ENCODE data around the gene CRLF1.
A peak's percentile ranks its signal among the peaks of the same experiment; 100 is the strongest.

CRLF1 gene

DNA sequence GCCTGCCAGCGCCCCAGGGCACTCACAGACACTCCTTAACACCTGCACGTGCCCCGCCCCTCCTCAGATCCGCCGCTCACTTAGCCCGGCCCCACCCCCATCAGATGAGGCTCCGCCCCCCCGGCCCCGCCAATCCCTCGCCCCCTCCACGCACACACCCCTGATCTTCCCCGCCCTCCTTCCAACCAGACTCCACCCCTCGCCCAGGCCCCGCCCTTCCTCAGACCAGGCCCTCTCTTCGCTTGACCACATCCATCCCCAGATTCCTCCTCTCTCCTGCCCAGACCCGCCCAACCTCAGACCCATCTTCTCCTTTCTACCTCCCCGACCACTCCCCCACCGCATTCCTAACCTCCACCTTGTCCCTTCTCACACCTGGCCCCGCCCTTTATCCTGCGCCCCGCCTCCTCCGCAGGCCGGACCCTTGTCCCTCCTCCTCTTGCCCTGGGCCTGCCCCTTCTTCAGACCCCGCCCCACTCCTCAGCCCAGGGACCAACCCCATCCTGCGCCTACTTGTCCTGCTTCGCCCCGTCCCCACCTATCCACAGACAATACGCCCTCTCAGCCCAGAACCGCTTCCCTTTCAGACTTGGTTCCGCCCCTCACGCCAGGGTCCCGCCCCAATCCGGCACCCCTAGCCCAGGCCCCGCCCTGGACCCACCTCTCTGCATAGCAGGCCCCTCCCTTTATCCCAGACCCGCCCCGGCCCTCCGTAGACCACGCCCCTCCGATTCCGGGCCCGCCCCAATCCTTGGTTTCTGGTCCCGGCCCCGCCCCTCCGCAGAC lies 29.8 kb upstream of the CRLF1 start:
- no peak overlapping the region for H3K4me3 ChIP-seq (ENCODE audit: insufficient read depth, low read length, poor library complexity, severe bottlenecking)
- TF ChIP-seq, protein P1, sequence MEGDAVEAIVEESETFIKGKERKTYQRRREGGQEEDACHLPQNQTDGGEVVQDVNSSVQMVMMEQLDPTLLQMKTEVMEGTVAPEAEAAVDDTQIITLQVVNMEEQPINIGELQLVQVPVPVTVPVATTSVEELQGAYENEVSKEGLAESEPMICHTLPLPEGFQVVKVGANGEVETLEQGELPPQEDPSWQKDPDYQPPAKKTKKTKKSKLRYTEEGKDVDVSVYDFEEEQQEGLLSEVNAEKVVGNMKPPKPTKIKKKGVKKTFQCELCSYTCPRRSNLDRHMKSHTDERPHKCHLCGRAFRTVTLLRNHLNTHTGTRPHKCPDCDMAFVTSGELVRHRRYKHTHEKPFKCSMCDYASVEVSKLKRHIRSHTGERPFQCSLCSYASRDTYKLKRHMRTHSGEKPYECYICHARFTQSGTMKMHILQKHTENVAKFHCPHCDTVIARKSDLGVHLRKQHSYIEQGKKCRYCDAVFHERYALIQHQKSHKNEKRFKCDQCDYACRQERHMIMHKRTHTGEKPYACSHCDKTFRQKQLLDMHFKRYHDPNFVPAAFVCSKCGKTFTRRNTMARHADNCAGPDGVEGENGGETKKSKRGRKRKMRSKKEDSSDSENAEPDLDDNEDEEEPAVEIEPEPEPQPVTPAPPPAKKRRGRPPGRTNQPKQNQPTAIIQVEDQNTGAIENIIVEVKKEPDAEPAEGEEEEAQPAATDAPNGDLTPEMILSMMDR (IDR thresholded peaks at IDR 0.05; ENCODE audit: insufficient read depth, low read length, poor library complexity, severe bottlenecking), result no peak
- no peak for TF ChIP-seq EZH2phosphoT487 (conservative IDR thresholded peaks at IDR 0.05; ENCODE audit: low read length)
- H3K4me2 ChIP-seq (ENCODE audit: low read depth, low read length, poor library complexity, severe bottlenecking), result peak overlapping the region; percentile 16
- H3K79me2 ChIP-seq (ENCODE audit: insufficient read depth, low read length), result no peaks in the 10 kb centered on the region
- H3F3A ChIP-seq (ENCODE audit: insufficient read depth), result no peaks in the 10 kb centered on the region
- H3K9me3 ChIP-seq (ENCODE audit: insufficient read depth, low read length), result no peaks in the 10 kb centered on the region
- no peaks in the 10 kb centered on the region for H3K27me3 ChIP-seq (ENCODE audit: low read length)
- no peaks in the 10 kb centered on the region for H3K36me3 ChIP-seq (ENCODE audit: low read length)
- no peak overlapping the region for H3K9ac ChIP-seq (ENCODE audit: low read length)
- no peak overlapping the region for H3K27ac ChIP-seq (ENCODE audit: low read depth, low read length)
- no peak overlapping the region for H2AFZ ChIP-seq (ENCODE audit: low read depth, low read length, severe bottlenecking)
- no peaks in the 10 kb centered on the region for H4K20me1 ChIP-seq (ENCODE audit: low read depth, low read length)
- no peaks in the 10 kb centered on the region for H3K9me2 ChIP-seq (replicated peaks; ENCODE audit: insufficient read depth, low read length)

GRCh38 chr19:18635831-18636182 lies 29.2 kb upstream of the CRLF1 start:
- H3K27ac ChIP-seq (ENCODE audit: low read depth, low read length), result no peak overlapping the region
- H3K4me2 ChIP-seq (ENCODE audit: low read depth, low read length, poor library complexity, severe bottlenecking), result no peak overlapping the region

DNA sequence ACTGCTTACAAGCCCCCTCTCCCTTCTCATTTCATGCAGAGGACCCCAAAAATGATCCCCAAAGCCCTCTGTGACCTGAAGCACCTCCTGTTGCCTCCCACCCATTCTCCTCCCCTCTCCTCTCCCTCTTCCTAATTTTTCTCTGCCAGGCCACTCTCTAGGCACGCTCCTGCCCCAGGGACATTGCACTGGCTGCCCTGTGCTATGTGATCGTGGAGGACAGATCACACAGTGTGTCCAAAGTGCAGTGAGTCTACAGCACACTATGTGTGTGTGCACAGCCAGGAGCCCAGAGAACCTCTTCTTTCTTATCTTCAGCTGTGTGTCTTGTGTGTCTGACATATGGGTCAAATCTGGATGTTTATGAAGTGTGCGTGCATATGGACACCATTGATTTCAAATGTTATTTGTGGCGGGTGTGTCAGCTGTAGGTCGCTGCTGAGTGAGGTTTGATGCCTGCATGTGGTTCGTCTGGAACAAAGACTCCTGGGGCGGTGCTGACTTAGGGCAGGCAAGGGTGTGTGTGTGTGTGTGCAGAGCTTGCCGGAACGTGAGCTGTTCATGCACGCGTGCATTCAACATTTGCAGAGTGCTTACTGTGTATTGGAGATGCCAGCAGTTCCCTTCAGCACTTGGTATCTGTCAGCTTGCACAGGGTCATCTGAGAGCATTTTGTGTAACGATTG lies 28.2 kb upstream of the CRLF1 start:
- H3K9me3 ChIP-seq (ENCODE audit: insufficient read depth, low read length), result no peaks in the 10 kb centered on the region
- TF ChIP-seq, protein P1 (IDR thresholded peaks at IDR 0.05; ENCODE audit: insufficient read depth, low read length, poor library complexity, severe bottlenecking), result no peak
- TF ChIP-seq EZH2phosphoT487 (conservative IDR thresholded peaks at IDR 0.05; ENCODE audit: low read length), result no peak
- no peak overlapping the region for H3K27ac ChIP-seq (ENCODE audit: low read depth, low read length)
- H3K9me2 ChIP-seq (replicated peaks; ENCODE audit: insufficient read depth, low read length), result no peaks in the 10 kb centered on the region
- no peak overlapping the region for H2AFZ ChIP-seq (ENCODE audit: low read depth, low read length, severe bottlenecking)
- no peak overlapping the region for H3K4me3 ChIP-seq (ENCODE audit: insufficient read depth, low read length, poor library complexity, severe bottlenecking)
- H3K9ac ChIP-seq (ENCODE audit: low read length), result no peak overlapping the region
- no peak overlapping the region for H3K4me2 ChIP-seq (ENCODE audit: low read depth, low read length, poor library complexity, severe bottlenecking)
- H4K20me1 ChIP-seq (ENCODE audit: low read depth, low read length), result no peaks in the 10 kb centered on the region
- H3K36me3 ChIP-seq (ENCODE audit: low read length), result no peaks in the 10 kb centered on the region
- H3K27me3 ChIP-seq (ENCODE audit: low read length), result no peaks in the 10 kb centered on the region
- no peaks in the 10 kb centered on the region for H3K79me2 ChIP-seq (ENCODE audit: insufficient read depth, low read length)
- no peaks in the 10 kb centered on the region for H3F3A ChIP-seq (ENCODE audit: insufficient read depth)

More at GRCh38 chr19:18635831-18636182, 29.2 kb upstream of the CRLF1 start:
- H3K79me2 ChIP-seq (ENCODE audit: insufficient read depth, low read length), result no peaks in the 10 kb centered on the region
- no peaks in the 10 kb centered on the region for H3F3A ChIP-seq (ENCODE audit: insufficient read depth)
- TF ChIP-seq EZH2phosphoT487 (conservative IDR thresholded peaks at IDR 0.05; ENCODE audit: low read length), result no peak
- TF ChIP-seq, protein P1 (IDR thresholded peaks at IDR 0.05; ENCODE audit: insufficient read depth, low read length, poor library complexity, severe bottlenecking), result no peak
- H4K20me1 ChIP-seq (ENCODE audit: low read depth, low read length), result no peaks in the 10 kb centered on the region
- no peaks in the 10 kb centered on the region for H3K9me2 ChIP-seq (replicated peaks; ENCODE audit: insufficient read depth, low read length)
- H2AFZ ChIP-seq (ENCODE audit: low read depth, low read length, severe bottlenecking), result no peak overlapping the region
- no peaks in the 10 kb centered on the region for H3K9me3 ChIP-seq (ENCODE audit: insufficient read depth, low read length)
- no peaks in the 10 kb centered on the region for H3K36me3 ChIP-seq (ENCODE audit: low read length)
- H3K9ac ChIP-seq (ENCODE audit: low read length), result no peak overlapping the region
- no peak overlapping the region for H3K4me3 ChIP-seq (ENCODE audit: insufficient read depth, low read length, poor library complexity, severe bottlenecking)
- no peaks in the 10 kb centered on the region for H3K27me3 ChIP-seq (ENCODE audit: low read length)
